Endothelial cell of umbilical vein (primary cell): ENCODE measurements around the gene ETS1.

Source experiments
- CTCF ChIP-seq, 2 donors: IDR thresholded peaks; 1 replicate in 1 of 2; 2 replicates in 1 of 2; pipeline ENCODE4 v1.5.1; 2011; ENCODE audit warnings: low read length in 2 of 2, mild to moderate bottlenecking in 2 of 2, moderate library complexity in 2 of 2, control low read depth in 1 of 2, inconsistent platforms in 1 of 2, low read depth in 1 of 2; ENCODE audit not compliant: insufficient read depth in 1 of 2; ENCODE audit errors: extremely low read depth in 1 of 2
- EZH2 ChIP-seq: IDR thresholded peaks from 2 replicates; pipeline ENCODE4 v1.6.1; 2012; ENCODE audit warnings: borderline replicate concordance, low read depth, mild to moderate bottlenecking, moderate library complexity, low read length, inconsistent platforms; ENCODE audit not compliant: severe bottlenecking
- MAX ChIP-seq: IDR thresholded peaks from 2 replicates; pipeline ENCODE4 v1.6.1; 2011; ENCODE audit not compliant: insufficient read depth, insufficient read length
- POLR2A ChIP-seq: IDR thresholded peaks from 2 replicates; pipeline ENCODE4 v1.6.1; 2012; ENCODE audit warnings: low read depth, mild to moderate bottlenecking, control low read depth, low read length
- POLR2AphosphoS5 ChIP-seq: IDR thresholded peaks from 2 replicates; pipeline ENCODE4 v1.6.1; 2012; ENCODE audit warnings: low read depth, mild to moderate bottlenecking, control low read depth, low read length, moderate library complexity; ENCODE audit not compliant: insufficient read depth

- TF ChIP-seq POLR2A (no peak), EZH2 (no peak), CTCF (IDR thresholded peaks at IDR 0.05; ENCODE audit: extremely low read depth in 1 of 2, insufficient read depth in 1 of 2, low read depth in 1 of 2, low read length in 2 of 2) (no peak), MAX (no peak), POLR2AphosphoS5 (no peak)
These were observed 37.2 kb upstream of the ETS1 start for GRCh38 chr11:128624269-128625175.
